ENCODE results near the gene RNF157. TPM values are rescaled to one million over a fixed set of nuclear protein-coding genes. Genes with fewer than 3 reads are reported as not detected.
"Not testable (repeated sequence)": the region's sequence is repeated elsewhere in the genome, so short reads cannot be mapped to it uniquely, and the experiment has no call there.

Gene RNF157
- polyA plus RNA-seq, 1 experiment: 1.6 TPM

GRCh38 chr17:76234354-76234679 lies 6.0 kb downstream of the RNF157 start:
- H3K27ac ChIP-seq (ENCODE audit: low read depth, low read length): no peak overlapping the region
- ChIA-PET POLR2A (no interaction called here), CTCF (no interaction called here)
- H3K9me3 ChIP-seq (ENCODE audit: control insufficient read depth, insufficient read depth, low read length): no peaks in the 10 kb centered on the region; the same call in 1 of the 2 replicates
- no peak overlapping the region for H3K4me3 ChIP-seq (ENCODE audit: low read depth, low read length)
- TF ChIP-seq CTCF (IDR thresholded peaks at IDR 0.05; ENCODE audit: low read depth, low read length): no peak
- H3K27me3 ChIP-seq (ENCODE audit: control insufficient read depth, insufficient read depth, low read length): peaks cover 14% of the 10 kb centered on the region
- no peak for DNase-seq (ENCODE audit: low read depth, low spot score)

- H3K27ac ChIP-seq (ENCODE audit: low read depth, low read length): no peak overlapping the region
- no peak overlapping the region for H3K4me3 ChIP-seq (ENCODE audit: low read depth, low read length)
- peaks cover 9% of the 10 kb centered on the region for H3K27me3 ChIP-seq (ENCODE audit: control insufficient read depth, insufficient read depth, low read length)
- H3K9me3 ChIP-seq (ENCODE audit: control insufficient read depth, insufficient read depth, low read length): no peaks in the 10 kb centered on the region; the same call in 1 of the 2 replicates
- ChIA-PET POLR2A (no interaction called here), CTCF (interaction anchor here (0.9 kb wide), 1 partner anchor 52 kb away, joined by 6 read pairs; no protein-coding TSS in a partner anchor)
- DNase-seq (ENCODE audit: low read depth, low spot score): no peak
- no peak for TF ChIP-seq CTCF (IDR thresholded peaks at IDR 0.05; ENCODE audit: low read depth, low read length)
These were observed 6.5 kb downstream of the RNF157 start for GRCh38 chr17:76233588-76234353.

GRCh38 chr17:76232342-76232741 lies 8.0 kb downstream of the RNF157 start:
- peaks cover 9% of the 10 kb centered on the region for H3K27me3 ChIP-seq (ENCODE audit: control insufficient read depth, insufficient read depth, low read length)
- peak; percentile 91 for DNase-seq (ENCODE audit: low read depth, low spot score)
- ChIA-PET POLR2A (interaction anchor here (0.7 to 1.4 kb wide), 4 partner anchors 20 to 259 kb away, joined by 4 to 5 read pairs (median 4); partner anchors contain the start of gene UBALD2), CTCF (interaction anchor here (1.6 kb wide), 1 partner anchor 51 kb away, joined by 3 read pairs; no protein-coding TSS in a partner anchor)
- H3K27ac ChIP-seq (ENCODE audit: low read depth, low read length): peak overlapping the region; percentile 11
- no peak overlapping the region for H3K4me3 ChIP-seq (ENCODE audit: low read depth, low read length)
- no peak for TF ChIP-seq CTCF (IDR thresholded peaks at IDR 0.05; ENCODE audit: low read depth, low read length)
- no peaks in the 10 kb centered on the region; the same call in 1 of the 2 replicates for H3K9me3 ChIP-seq (ENCODE audit: control insufficient read depth, insufficient read depth, low read length)

- H3K9me3 ChIP-seq (ENCODE audit: control insufficient read depth, insufficient read depth, low read length); POLR2A ChIA-PET; DNase-seq (ENCODE audit: low read depth, low spot score); H3K27me3 ChIP-seq (ENCODE audit: control insufficient read depth, insufficient read depth, low read length); H3K27ac ChIP-seq (ENCODE audit: low read depth, low read length); CTCF ChIA-PET; H3K4me3 ChIP-seq (ENCODE audit: low read depth, low read length): not testable (repeated sequence)
These were observed 13.5 kb downstream of the RNF157 start for GRCh38 chr17:76226749-76227148.

GRCh38 chr17:76225373-76226086 lies 14.8 kb downstream of the RNF157 start:
- H3K4me3 ChIP-seq (ENCODE audit: low read depth, low read length); H3K27ac ChIP-seq (ENCODE audit: low read depth, low read length); CTCF ChIA-PET; H3K27me3 ChIP-seq (ENCODE audit: control insufficient read depth, insufficient read depth, low read length); DNase-seq (ENCODE audit: low read depth, low spot score); POLR2A ChIA-PET; H3K9me3 ChIP-seq (ENCODE audit: control insufficient read depth, insufficient read depth, low read length): not testable (repeated sequence)

GRCh38 chr17:76223802-76224201 lies 16.5 kb downstream of the RNF157 start:
- no peak for DNase-seq (ENCODE audit: low read depth, low spot score)
- no peaks in the 10 kb centered on the region; the same call in 1 of the 2 replicates for H3K9me3 ChIP-seq (ENCODE audit: control insufficient read depth, insufficient read depth, low read length)
- no peak overlapping the region for H3K27ac ChIP-seq (ENCODE audit: low read depth, low read length)
- ChIA-PET POLR2A (no interaction called here), CTCF (interaction anchor here (0.7 kb wide), 1 partner anchor 27 kb away, joined by 4 read pairs; no protein-coding TSS in a partner anchor)
- no peaks in the 10 kb centered on the region for H3K27me3 ChIP-seq (ENCODE audit: control insufficient read depth, insufficient read depth, low read length)
- no peak for TF ChIP-seq CTCF (IDR thresholded peaks at IDR 0.05; ENCODE audit: low read depth, low read length)
- no peak overlapping the region for H3K4me3 ChIP-seq (ENCODE audit: low read depth, low read length)
